ENCODE results near the gene DISC1. TPM values are rescaled to one million over a fixed set of nuclear protein-coding genes. Genes with fewer than 3 reads are reported as not detected.
"Not testable (repeated sequence)": the region's sequence is repeated elsewhere in the genome, so short reads cannot be mapped to it uniquely, and the experiment has no call there.

Gene DISC1
- total RNA-seq, 2 experiments from 2014 or later, result 1.9 to 3.8 TPM

DNA sequence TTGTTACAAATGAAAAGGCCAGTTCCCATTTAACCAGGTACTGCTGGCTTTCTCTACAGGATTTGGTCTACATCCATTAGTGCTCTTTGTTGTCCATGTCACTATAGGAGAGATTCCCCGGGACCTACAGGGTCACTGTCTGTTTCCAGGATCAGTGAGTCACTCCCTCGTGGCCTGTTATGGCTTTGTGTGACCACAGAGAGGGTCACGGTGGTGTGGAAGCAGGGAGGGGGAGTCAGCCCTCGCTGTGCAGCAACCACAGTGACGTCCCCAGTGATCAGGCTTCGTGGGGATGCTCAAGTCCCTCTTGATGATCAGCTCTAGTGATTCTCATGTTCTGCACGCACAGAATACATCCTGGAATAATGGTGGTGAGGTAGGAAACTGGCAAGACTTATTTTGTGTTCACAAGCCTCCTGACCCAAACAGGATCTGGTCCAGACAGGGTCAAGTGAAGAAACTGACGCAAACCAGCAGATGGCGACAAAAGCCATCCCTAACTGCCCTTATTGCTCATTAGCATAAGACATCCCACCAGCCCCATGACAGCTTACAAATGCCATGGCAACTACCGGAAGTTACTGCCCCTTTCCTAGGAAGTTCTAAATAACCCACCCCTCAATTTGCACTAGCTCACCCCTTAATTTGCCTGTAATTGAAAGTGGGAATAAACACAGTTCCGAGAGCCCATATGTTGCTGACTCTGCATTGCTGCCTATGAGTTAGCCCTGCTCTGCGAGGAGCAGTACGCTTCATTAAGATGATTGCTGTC, 98.5 kb downstream of the DISC1 start:
- ATAC-seq (peak; percentile 69), DNase-seq (peak; percentile 58)
- Mint-ChIP-seq H3K27ac (no peak overlapping the region), H3K4me1 (no peaks in the 10 kb centered on the region), H3K27me3 (no peaks in the 10 kb centered on the region), H3K36me3 (ENCODE audit: low read depth) (no peaks in the 10 kb centered on the region), H3K4me3 (no peak overlapping the region), H3K9me3 (ENCODE audit: low read depth) (no peaks in the 10 kb centered on the region)
- POLR2A ChIA-PET, result no interaction called here
- intact Hi-C loops (cut with DNase I, micrococcal nuclease), result loop anchor here in 1 of 2 experiments (1.0 kb wide), 1 partner anchor 81 kb away; no protein-coding TSS in a partner anchor
- CTCF ChIA-PET, result interaction anchor here (0.8 to 1.3 kb wide), 3 partner anchors 32 to 74 kb away, joined by 3 to 8 read pairs (median 4); no protein-coding TSS in a partner anchor

DNA sequence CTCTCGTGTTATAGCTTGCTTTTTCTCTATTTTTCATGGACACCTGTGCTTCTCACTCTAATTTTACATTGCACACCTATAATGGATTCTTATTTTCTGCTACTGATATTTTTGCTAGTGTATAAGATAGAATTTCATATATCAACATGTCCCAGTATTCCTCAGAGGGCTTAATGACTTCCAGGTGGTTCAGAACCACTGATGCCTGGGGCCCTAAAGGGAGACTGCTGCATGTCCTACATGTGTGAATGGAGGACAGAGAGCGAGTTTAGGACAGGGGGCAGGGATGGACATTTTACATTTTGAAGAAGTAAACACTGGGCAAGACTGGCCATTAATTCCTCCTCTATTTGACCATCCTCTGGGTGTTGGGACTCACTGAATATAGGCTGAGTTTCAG, 100.6 kb downstream of the DISC1 start:
- Mint-ChIP-seq H3K27me3 (no peaks in the 10 kb centered on the region), H3K36me3 (ENCODE audit: low read depth) (no peaks in the 10 kb centered on the region), H3K4me1 (no peaks in the 10 kb centered on the region), H3K9me3 (ENCODE audit: low read depth) (no peaks in the 10 kb centered on the region), H3K27ac (no peak overlapping the region), H3K4me3 (no peak overlapping the region)
- CTCF ChIA-PET, result no interaction called here
- POLR2A ChIA-PET, result no interaction called here
- ATAC-seq (no peak), DNase-seq (no peak)
- intact Hi-C loops (cut with DNase I, micrococcal nuclease), result no loop called here

DNA sequence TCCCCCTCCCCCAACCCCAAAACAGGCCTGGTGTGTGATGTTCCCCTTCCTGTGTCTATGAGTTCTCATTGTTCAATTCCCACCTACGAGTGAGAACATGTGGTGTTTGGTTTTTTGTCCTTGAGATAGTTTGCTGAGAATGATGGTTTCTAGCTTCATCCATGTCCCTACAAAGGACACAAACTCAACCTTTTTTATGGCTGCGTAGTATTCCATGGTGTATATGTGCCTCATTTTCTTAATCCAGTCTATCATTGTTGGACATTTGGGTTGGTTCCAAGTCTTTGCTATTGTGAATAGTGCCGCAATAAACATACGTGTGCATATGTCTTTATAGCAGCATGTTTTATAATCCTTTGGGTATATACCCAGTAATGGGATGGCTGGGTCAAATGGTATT, 102.4 kb downstream of the DISC1 start:
- ATAC-seq; DNase-seq; H3K27me3 Mint-ChIP-seq; intact Hi-C loops (cut with DNase I, micrococcal nuclease); H3K9me3 Mint-ChIP-seq (ENCODE audit: low read depth); H3K27ac Mint-ChIP-seq; H3K4me1 Mint-ChIP-seq; H3K4me3 Mint-ChIP-seq; POLR2A ChIA-PET; H3K36me3 Mint-ChIP-seq (ENCODE audit: low read depth): not testable (repeated sequence)
- CTCF ChIA-PET, result interaction anchor here (2.1 kb wide), 1 partner anchor 28 kb away, joined by 5 read pairs; no protein-coding TSS in a partner anchor

DNA sequence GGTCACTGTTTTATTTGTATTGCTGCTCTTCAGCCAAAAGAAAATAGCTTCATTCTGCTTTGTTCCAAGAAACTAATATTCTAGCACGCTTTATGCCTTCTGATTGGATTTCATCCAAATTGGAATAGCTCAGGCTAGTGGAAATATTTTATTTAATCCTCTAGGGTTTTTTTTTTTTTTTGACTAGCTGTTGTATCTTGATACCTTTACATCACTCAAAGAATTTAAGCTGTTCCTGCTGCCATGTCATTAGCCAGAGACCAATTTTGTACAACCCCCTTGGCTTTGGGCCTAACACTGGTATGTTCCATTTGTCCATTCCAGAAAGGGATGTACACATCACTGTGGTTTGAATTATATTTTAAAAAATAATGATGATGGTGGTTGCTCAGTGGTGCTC, 103.0 kb downstream of the DISC1 start:
- Mint-ChIP-seq H3K9me3 (ENCODE audit: low read depth) (no peaks in the 10 kb centered on the region), H3K27ac (no peak overlapping the region), H3K4me1 (no peaks in the 10 kb centered on the region), H3K4me3 (no peak overlapping the region), H3K36me3 (ENCODE audit: low read depth) (no peaks in the 10 kb centered on the region), H3K27me3 (no peaks in the 10 kb centered on the region)
- DNase-seq (no peak), ATAC-seq (no peak)
- POLR2A ChIA-PET, result no interaction called here
- CTCF ChIA-PET, result interaction anchor here (2.1 kb wide), 1 partner anchor 27 kb away, joined by 5 read pairs; no protein-coding TSS in a partner anchor
- intact Hi-C loops (cut with DNase I, micrococcal nuclease), result no loop called here

DNA sequence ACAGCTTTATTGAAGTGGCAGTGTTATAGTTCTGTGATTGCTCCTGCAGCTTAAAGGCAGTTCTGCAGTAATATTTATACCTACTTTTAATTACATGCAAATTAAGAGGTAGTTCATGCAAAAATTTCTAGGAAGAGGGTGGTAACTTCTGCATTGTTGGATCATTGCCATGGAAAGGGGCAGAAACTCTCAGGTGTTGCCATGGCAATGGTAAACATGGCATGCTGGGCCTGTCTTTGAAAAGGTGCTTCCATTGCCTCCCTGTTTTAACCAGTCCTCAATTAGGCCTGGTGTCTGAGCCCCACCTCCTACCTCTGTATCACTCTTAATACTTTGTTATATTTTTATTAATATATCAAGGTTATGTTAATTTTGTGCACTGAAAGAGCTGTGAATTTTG, 104.7 kb downstream of the DISC1 start:
- ChIA-PET CTCF (interaction anchor here (0.8 to 2.1 kb wide), 3 partner anchors 9 to 26 kb away, joined by 3 to 5 read pairs (median 4); no protein-coding TSS in a partner anchor), POLR2A (no interaction called here)
- no peaks in the 10 kb centered on the region for H3K9me3 Mint-ChIP-seq (ENCODE audit: low read depth)
- H3K27me3 Mint-ChIP-seq, result no peaks in the 10 kb centered on the region
- H3K4me1 Mint-ChIP-seq, result no peaks in the 10 kb centered on the region
- H3K4me3 Mint-ChIP-seq, result no peak overlapping the region
- peaks cover 2% of the 10 kb centered on the region for H3K36me3 Mint-ChIP-seq (ENCODE audit: low read depth)
- DNase-seq (no peak), ATAC-seq (no peak)
- intact Hi-C loops (cut with DNase I, micrococcal nuclease), result no loop called here
- H3K27ac Mint-ChIP-seq, result no peak overlapping the region

DNA sequence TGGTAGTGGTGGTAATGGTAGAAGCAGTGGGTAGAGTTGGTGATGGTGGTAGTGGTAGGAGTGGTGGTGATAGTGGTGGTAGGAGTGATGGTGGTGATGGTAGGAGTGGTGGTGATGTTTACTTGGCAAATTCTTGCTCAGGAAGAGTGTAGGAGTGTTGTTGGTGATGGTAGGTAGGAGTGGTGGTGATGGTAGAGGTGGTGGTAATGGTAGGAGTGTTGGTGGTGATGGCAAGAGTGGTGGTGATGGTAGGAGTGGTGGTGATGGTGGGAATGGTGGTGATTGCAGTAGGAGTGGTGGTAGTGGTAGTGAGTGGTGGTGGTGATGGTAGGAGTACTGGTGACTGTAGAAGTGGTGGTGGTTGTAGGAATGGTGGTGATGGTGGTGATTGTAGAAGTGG, 106.5 kb downstream of the DISC1 start:
- H3K27ac Mint-ChIP-seq, result no peak overlapping the region
- no peak for DNase-seq
- H3K9me3 Mint-ChIP-seq (ENCODE audit: low read depth), result no peaks in the 10 kb centered on the region
- ChIA-PET CTCF (no interaction called here), POLR2A (no interaction called here)
- intact Hi-C loops (cut with DNase I, micrococcal nuclease), result no loop called here
- no peak overlapping the region for H3K4me3 Mint-ChIP-seq
- H3K27me3 Mint-ChIP-seq, result no peaks in the 10 kb centered on the region
- no peaks in the 10 kb centered on the region for H3K4me1 Mint-ChIP-seq
- H3K36me3 Mint-ChIP-seq (ENCODE audit: low read depth), result peaks cover 2% of the 10 kb centered on the region
- ATAC-seq, result no peak

DNA sequence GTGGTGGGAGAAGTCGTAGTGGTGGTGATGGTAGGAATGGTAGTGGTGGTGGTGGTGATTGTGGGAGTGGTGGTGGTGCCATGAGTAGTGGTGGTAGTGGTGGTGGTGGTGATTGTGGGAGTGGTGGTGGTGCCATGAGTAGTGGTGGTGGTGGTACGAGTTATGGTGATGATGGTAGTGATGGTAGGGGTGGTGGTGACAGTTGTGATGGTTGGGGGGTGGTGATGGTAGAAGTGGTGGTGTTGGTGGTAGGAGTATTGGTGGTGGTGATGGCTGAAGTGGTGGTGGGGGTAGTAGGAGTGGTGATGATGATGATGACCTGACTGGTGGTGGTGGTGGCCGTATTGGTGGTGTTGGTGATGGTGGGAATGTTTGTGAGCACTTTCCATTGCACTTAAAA, 107.1 kb downstream of the DISC1 start:
- intact Hi-C loops (cut with DNase I, micrococcal nuclease), result no loop called here
- CTCF ChIA-PET, result interaction anchor here (1.6 to 1.8 kb wide), 2 partner anchors 14 to 23 kb away, joined by 3 to 8 read pairs; no protein-coding TSS in a partner anchor

DNA sequence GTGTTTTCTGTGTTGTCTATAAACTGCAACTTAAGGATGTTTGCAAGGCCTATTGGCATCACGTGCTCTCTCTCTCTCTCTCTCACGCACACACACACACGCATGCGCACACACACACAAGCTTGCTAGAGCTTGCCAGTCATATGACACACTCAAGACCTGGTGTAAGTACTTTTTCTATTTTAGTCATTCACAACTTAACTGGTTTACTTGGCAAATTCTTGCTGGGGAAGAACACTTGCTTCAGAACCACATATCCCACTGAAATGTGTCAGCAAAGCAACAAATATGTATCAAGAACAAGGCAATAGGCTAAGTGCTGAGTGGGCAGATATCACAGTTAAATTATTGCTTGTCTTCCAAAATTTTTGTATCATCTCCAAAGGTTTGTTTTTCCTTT, 107.8 kb downstream of the DISC1 start:
- DNase-seq (peak; percentile 49), ATAC-seq (no peak)
- ChIA-PET POLR2A (interaction anchor here (0.6 kb wide), 1 partner anchor 8 kb away, joined by 3 read pairs; no protein-coding TSS in a partner anchor), CTCF (interaction anchor here (0.7 to 1.8 kb wide), 3 partner anchors 15 to 601 kb away, joined by 3 to 8 read pairs (median 3); no protein-coding TSS in a partner anchor)
- no peaks in the 10 kb centered on the region for H3K9me3 Mint-ChIP-seq (ENCODE audit: low read depth)
- H3K27me3 Mint-ChIP-seq, result no peaks in the 10 kb centered on the region
- peaks cover 9% of the 10 kb centered on the region for H3K36me3 Mint-ChIP-seq (ENCODE audit: low read depth)
- H3K4me3 Mint-ChIP-seq, result no peak overlapping the region
- H3K4me1 Mint-ChIP-seq, result no peaks in the 10 kb centered on the region
- intact Hi-C loops (cut with DNase I, micrococcal nuclease), result no loop called here
- no peak overlapping the region for H3K27ac Mint-ChIP-seq

More for the DNA sequence above, 107.1 kb downstream of the DISC1 start:
- peaks cover 2% of the 10 kb centered on the region for H3K36me3 Mint-ChIP-seq (ENCODE audit: low read depth)
- H3K27me3 Mint-ChIP-seq, result no peaks in the 10 kb centered on the region
- H3K27ac Mint-ChIP-seq, result no peak overlapping the region
- DNase-seq (no peak), ATAC-seq (no peak)
- H3K9me3 Mint-ChIP-seq (ENCODE audit: low read depth), result no peaks in the 10 kb centered on the region
- H3K4me3 Mint-ChIP-seq, result no peak overlapping the region
- no peaks in the 10 kb centered on the region for H3K4me1 Mint-ChIP-seq
- POLR2A ChIA-PET, result no interaction called here

DNA sequence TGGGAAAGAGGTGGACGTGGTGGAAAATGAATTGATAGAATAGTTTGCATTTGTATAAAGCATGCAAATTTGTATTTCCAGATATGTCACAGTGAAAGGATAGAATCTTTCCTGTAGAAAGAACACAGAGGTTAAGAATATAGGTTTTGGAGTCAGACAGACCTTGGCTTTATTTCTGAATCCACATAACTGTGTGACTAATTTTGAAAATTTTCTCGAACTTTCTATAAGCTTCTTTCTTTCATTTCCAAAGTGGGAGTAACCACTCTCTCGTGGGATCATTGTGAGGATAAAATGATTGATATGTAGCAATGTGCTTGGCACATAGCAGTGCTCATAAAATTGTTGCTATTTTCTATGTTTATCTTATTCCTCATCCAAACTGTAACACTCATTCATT, 108.8 kb downstream of the DISC1 start:
- peaks cover 9% of the 10 kb centered on the region for H3K36me3 Mint-ChIP-seq (ENCODE audit: low read depth)
- no peaks in the 10 kb centered on the region for H3K4me1 Mint-ChIP-seq
- ChIA-PET POLR2A (no interaction called here), CTCF (interaction anchor here (1.8 kb wide), 1 partner anchor 21 kb away, joined by 8 read pairs; no protein-coding TSS in a partner anchor)
- no peak overlapping the region for H3K27ac Mint-ChIP-seq
- no peaks in the 10 kb centered on the region for H3K9me3 Mint-ChIP-seq (ENCODE audit: low read depth)
- no peaks in the 10 kb centered on the region for H3K27me3 Mint-ChIP-seq
- H3K4me3 Mint-ChIP-seq, result no peak overlapping the region
- intact Hi-C loops (cut with DNase I, micrococcal nuclease), result no loop called here
- ATAC-seq (no peak), DNase-seq (no peak)

DNA sequence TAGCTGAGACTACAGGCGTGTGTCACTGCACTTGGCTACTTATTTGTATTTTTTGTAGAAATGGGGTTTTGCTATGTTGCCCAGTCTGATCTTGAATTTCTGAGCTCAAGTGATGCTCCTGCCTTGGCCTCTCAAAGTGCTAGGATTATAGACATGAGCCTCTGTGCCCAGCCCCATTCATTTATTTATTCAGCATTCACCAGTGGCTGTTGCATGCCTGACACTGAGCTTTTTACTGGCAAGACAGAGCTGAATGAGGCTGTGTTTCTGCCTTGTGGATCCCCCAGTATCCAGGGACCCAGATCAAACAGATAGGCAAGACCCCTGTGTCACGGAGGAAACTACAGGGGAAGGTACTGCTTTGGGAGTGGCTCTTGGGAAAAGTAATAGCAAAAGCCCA, 109.4 kb downstream of the DISC1 start:
- no peak overlapping the region for H3K27ac Mint-ChIP-seq
- H3K4me3 Mint-ChIP-seq, result no peak overlapping the region
- intact Hi-C loops (cut with DNase I, micrococcal nuclease), result no loop called here
- ChIA-PET POLR2A (no interaction called here), CTCF (no interaction called here)
- H3K36me3 Mint-ChIP-seq (ENCODE audit: low read depth), result peaks cover 9% of the 10 kb centered on the region
- no peaks in the 10 kb centered on the region for H3K4me1 Mint-ChIP-seq
- DNase-seq (no peak), ATAC-seq (no peak)
- H3K9me3 Mint-ChIP-seq (ENCODE audit: low read depth), result no peaks in the 10 kb centered on the region
- H3K27me3 Mint-ChIP-seq, result no peaks in the 10 kb centered on the region

DNA sequence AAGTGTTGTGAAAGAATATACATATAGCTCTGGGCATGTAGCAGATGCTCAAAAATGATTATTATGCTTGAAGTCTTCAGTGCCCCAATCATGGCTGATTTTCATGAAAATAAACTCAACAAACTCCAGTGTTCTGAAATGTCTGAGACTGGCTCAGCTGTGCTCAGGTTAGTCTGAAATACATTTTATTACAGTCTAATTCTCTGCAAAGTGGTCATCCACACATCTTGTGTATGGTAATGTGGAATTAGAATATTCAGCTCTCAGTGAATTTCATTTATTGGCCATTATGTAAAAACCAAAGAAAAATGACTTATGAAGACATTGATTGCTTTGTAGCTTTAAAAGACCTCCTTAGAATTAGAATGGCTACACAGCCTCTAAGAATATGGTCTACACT, 109.9 kb downstream of the DISC1 start:
- CTCF ChIA-PET, result no interaction called here
- POLR2A ChIA-PET, result no interaction called here
- no peak for DNase-seq
- ATAC-seq, result no peak
- intact Hi-C loops (cut with DNase I, micrococcal nuclease), result no loop called here
- Mint-ChIP-seq H3K9me3 (ENCODE audit: low read depth) (no peaks in the 10 kb centered on the region), H3K36me3 (ENCODE audit: low read depth) (peaks cover 9% of the 10 kb centered on the region), H3K4me3 (no peak overlapping the region), H3K27me3 (no peaks in the 10 kb centered on the region), H3K4me1 (no peaks in the 10 kb centered on the region), H3K27ac (no peak overlapping the region)

DNA sequence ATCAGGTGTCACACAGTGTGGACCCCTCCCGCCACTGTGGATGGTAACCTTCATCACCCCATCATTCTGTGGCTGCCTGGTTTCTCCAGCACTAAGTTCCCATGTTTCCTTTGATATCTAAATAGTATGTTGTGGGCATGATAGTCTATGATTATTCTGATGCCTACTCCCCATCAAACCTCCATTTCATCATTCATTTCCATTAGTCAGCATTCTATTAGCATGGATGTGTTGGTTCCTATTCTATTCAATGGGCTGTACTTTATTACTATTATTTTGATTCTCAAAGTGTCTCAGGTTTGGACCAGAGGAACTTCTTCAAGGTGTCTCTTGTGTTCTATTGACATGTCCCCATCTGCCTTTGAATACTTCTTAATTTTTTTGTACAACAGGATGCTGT, 112.0 kb downstream of the DISC1 start:
- ChIA-PET POLR2A (no interaction called here), CTCF (no interaction called here)
- H3K4me3 Mint-ChIP-seq, result no peak overlapping the region

More for the DNA sequence above, 112.0 kb downstream of the DISC1 start:
- no peaks in the 10 kb centered on the region for H3K9me3 Mint-ChIP-seq (ENCODE audit: low read depth)
- H3K4me1 Mint-ChIP-seq, result no peaks in the 10 kb centered on the region
- ATAC-seq (no peak), DNase-seq (no peak)
- no peak overlapping the region for H3K27ac Mint-ChIP-seq
- intact Hi-C loops (cut with DNase I, micrococcal nuclease), result no loop called here
- H3K36me3 Mint-ChIP-seq (ENCODE audit: low read depth), result peaks cover 9% of the 10 kb centered on the region
- no peaks in the 10 kb centered on the region for H3K27me3 Mint-ChIP-seq

Data from activated CD4-positive, alpha-beta T cell treated with anti-CD3 and anti-CD28 coated beads for 36 hours (primary cell).